Measurements from ENCODE around the gene KIF5A.
"Not testable (repeated sequence)": the region's sequence is repeated elsewhere in the genome, so short reads cannot be mapped to it uniquely, and the experiment has no call there.

Gene KIF5A

GRCh38 chr12:57554897-57555296 lies 5.1 kb downstream of the KIF5A start:
- no peak overlapping the region for H3K4me3 ChIP-seq (ENCODE audit: low read depth, low read length)
- TF ChIP-seq, protein P1, sequence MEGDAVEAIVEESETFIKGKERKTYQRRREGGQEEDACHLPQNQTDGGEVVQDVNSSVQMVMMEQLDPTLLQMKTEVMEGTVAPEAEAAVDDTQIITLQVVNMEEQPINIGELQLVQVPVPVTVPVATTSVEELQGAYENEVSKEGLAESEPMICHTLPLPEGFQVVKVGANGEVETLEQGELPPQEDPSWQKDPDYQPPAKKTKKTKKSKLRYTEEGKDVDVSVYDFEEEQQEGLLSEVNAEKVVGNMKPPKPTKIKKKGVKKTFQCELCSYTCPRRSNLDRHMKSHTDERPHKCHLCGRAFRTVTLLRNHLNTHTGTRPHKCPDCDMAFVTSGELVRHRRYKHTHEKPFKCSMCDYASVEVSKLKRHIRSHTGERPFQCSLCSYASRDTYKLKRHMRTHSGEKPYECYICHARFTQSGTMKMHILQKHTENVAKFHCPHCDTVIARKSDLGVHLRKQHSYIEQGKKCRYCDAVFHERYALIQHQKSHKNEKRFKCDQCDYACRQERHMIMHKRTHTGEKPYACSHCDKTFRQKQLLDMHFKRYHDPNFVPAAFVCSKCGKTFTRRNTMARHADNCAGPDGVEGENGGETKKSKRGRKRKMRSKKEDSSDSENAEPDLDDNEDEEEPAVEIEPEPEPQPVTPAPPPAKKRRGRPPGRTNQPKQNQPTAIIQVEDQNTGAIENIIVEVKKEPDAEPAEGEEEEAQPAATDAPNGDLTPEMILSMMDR (IDR thresholded peaks at IDR 0.05; ENCODE audit: low read depth, low read length): no peak

- H3K4me3 ChIP-seq (ENCODE audit: low read depth, low read length): no peak overlapping the region
- TF ChIP-seq, protein P1 (IDR thresholded peaks at IDR 0.05; ENCODE audit: low read depth, low read length): no peak
Measured at GRCh38 chr12:57558864-57559263, 9.0 kb downstream of the KIF5A start.

DNA sequence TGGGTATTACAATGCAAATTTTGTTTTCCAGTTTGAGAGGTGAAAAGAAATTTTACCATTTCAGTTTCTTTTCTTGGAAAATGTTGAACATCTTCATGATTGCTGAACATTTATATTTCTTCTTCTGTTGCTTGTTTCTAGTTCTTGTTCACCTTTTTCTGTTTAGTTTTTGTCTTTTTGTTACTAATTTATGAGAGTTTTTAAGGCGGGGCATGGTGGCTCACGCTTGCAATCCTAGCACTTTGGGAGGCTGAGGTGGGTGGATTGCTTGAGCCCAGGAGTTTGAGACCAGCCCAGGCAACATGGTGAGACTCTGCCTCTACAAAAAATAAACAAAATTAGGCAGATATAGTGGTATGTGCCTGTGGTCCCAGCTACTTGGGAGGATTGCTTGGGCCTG lies 10.7 kb downstream of the KIF5A start:
- H3K4me3 ChIP-seq (ENCODE audit: low read depth, low read length): no peak overlapping the region
- TF ChIP-seq, protein P1 (IDR thresholded peaks at IDR 0.05; ENCODE audit: low read depth, low read length): no peak

- H3K4me3 ChIP-seq (ENCODE audit: low read depth, low read length): not testable (repeated sequence)
Measured at GRCh38 chr12:57561117-57561516, 11.3 kb downstream of the KIF5A start.

- TF ChIP-seq, protein P1 (IDR thresholded peaks at IDR 0.05; ENCODE audit: low read depth, low read length): no peak
- H3K4me3 ChIP-seq (ENCODE audit: low read depth, low read length): no peak overlapping the region
Measured at GRCh38 chr12:57563358-57563757, 13.5 kb downstream of the KIF5A start.

- H3K4me3 ChIP-seq (ENCODE audit: low read depth, low read length): no peak overlapping the region
- TF ChIP-seq, protein P1 (IDR thresholded peaks at IDR 0.05; ENCODE audit: low read depth, low read length): no peak
Measured at GRCh38 chr12:57564178-57564740, 14.4 kb downstream of the KIF5A start.

DNA sequence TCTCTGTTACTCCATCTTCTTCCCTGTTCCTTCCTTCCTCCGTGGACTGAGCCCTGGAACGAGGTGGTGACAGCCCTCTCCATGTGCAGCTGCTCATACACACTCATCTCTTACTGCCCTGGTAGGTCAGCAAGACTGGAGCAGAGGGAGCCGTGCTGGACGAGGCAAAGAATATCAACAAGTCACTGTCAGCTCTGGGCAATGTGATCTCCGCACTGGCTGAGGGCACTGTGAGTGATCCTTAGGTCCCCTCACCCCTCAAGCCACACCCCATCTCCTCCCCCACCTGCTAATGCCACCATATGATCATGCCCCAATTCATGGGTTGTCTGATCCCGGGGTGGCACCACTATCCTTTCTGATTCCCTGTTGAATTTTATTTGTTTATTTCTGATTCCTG lies 19.0 kb downstream of the KIF5A start:
- H3K4me3 ChIP-seq (ENCODE audit: low read depth, low read length): no peak overlapping the region
- TF ChIP-seq, protein P1 (IDR thresholded peaks at IDR 0.05; ENCODE audit: low read depth, low read length): no peak

DNA sequence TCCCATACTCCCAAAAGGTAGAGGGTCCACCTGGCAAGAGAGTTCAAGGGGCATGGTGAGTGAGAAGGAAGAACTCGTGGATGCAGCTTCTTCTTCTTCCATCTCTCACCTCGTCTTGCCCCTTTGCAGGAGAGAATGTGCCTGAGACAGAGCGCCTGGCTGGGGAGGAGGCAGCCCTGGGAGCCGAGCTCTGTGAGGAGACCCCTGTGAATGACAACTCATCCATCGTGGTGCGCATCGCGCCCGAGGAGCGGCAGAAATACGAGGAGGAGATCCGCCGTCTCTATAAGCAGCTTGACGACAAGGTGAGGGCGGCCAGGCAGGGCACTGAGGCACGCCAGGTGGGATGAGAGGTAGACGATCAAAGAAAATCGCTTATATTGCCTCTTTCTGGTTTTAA lies 20.0 kb downstream of the KIF5A start:
- H3K4me3 ChIP-seq (ENCODE audit: low read depth, low read length): no peak overlapping the region
- TF ChIP-seq, protein P1 (IDR thresholded peaks at IDR 0.05; ENCODE audit: low read depth, low read length): no peak

- H3K4me3 ChIP-seq (ENCODE audit: low read depth, low read length): not testable (repeated sequence)
Measured at GRCh38 chr12:57570438-57570837, 20.6 kb downstream of the KIF5A start.
